H9 (cell line): ENCODE measurements around the gene GGA1. TPM values are rescaled to one million over a fixed set of nuclear protein-coding genes. Genes with fewer than 3 reads are reported as not detected.

ENCODE experiments used
- DNase-seq: peaks from one replicate; pipeline ENCODE4 v3.0.0-alpha.2; 2017
- H2AFZ ChIP-seq: one replicate; pipeline ENCODE4 v1.6.1; 2013; ENCODE audit warnings: mild to moderate bottlenecking, low read length, control low read depth, moderate library complexity
- H2AK5ac ChIP-seq: 2 replicates; pipeline ENCODE4 v1.6.1; 2013; ENCODE audit warnings: low read length, control low read depth, mixed read lengths; ENCODE audit not compliant: insufficient read length
- H2BK120ac ChIP-seq: one replicate; pipeline ENCODE4 v1.6.1; 2013; ENCODE audit warnings: low read depth, mild to moderate bottlenecking, low read length, control low read depth, inconsistent platforms; ENCODE audit not compliant: poor library complexity, severe bottlenecking
- H2BK12ac ChIP-seq: 2 replicates; pipeline ENCODE4 v1.6.1; 2013; ENCODE audit warnings: low read length, control low read depth, mixed read lengths, low read depth; ENCODE audit not compliant: insufficient read length
- H2BK15ac ChIP-seq: 2 replicates; pipeline ENCODE4 v1.6.1; 2013; ENCODE audit warnings: low read depth, low read length, control low read depth
- H2BK20ac ChIP-seq: one replicate; pipeline ENCODE4 v1.6.1; 2013; ENCODE audit warnings: low read depth, mild to moderate bottlenecking, low read length, control low read depth, inconsistent platforms; ENCODE audit not compliant: poor library complexity, severe bottlenecking
- H2BK5ac ChIP-seq: 2 replicates; pipeline ENCODE4 v1.6.1; 2013; ENCODE audit warnings: low read length, control low read depth, mixed read lengths; ENCODE audit not compliant: insufficient read length
- H3K14ac ChIP-seq: 2 replicates; pipeline ENCODE4 v1.6.1; 2013; ENCODE audit warnings: low read length, control low read depth; ENCODE audit not compliant: insufficient read depth
- H3K18ac ChIP-seq: 2 replicates; pipeline ENCODE4 v1.6.1; 2013; ENCODE audit warnings: low read depth, mild to moderate bottlenecking, mixed read lengths, low read length, control low read depth; ENCODE audit not compliant: insufficient read length
- H3K23ac ChIP-seq: 2 replicates; pipeline ENCODE4 v1.6.1; 2013; ENCODE audit warnings: low read length, control low read depth, mixed read lengths, low read depth; ENCODE audit not compliant: insufficient read length
- H3K23me2 ChIP-seq: 2 replicates; pipeline ENCODE4 v1.6.1; 2013; ENCODE audit warnings: low read depth, mild to moderate bottlenecking, mixed read lengths, low read length, control low read depth; ENCODE audit not compliant: insufficient read length, poor library complexity, severe bottlenecking
- H3K27ac ChIP-seq: 2 replicates; pipeline ENCODE4 v1.5.1; 2013; ENCODE audit warnings: low read length, control low read depth, mixed read lengths, low read depth; ENCODE audit not compliant: insufficient read length
- H3K27me3 ChIP-seq: 2 replicates; pipeline ENCODE4 v1.6.1; 2013; ENCODE audit warnings: low read length, control low read depth, inconsistent platforms; ENCODE audit not compliant: insufficient read depth
- H3K4ac ChIP-seq: 2 replicates; pipeline ENCODE4 v1.6.1; 2013; ENCODE audit warnings: low read depth, mild to moderate bottlenecking, control low read depth, inconsistent platforms, low read length, moderate library complexity
- H3K4me1 ChIP-seq: 2 replicates; pipeline ENCODE4 v1.6.1; 2013; ENCODE audit warnings: low read length, control low read depth, inconsistent platforms; ENCODE audit not compliant: insufficient read depth
- H3K4me2 ChIP-seq: 2 replicates; pipeline ENCODE4 v1.6.1; 2013; ENCODE audit warnings: low read length, control low read depth, mixed read lengths; ENCODE audit not compliant: insufficient read length, insufficient read depth
- H3K56ac ChIP-seq: 2 replicates; pipeline ENCODE4 v1.6.1; 2013; ENCODE audit warnings: low read depth, mild to moderate bottlenecking, mixed read lengths, low read length, control low read depth; ENCODE audit not compliant: insufficient read length
- H3K79me1 ChIP-seq: 2 replicates; pipeline ENCODE4 v1.6.1; 2013; ENCODE audit warnings: low read depth, mild to moderate bottlenecking, moderate library complexity, low read length, control low read depth, inconsistent platforms; ENCODE audit not compliant: insufficient read depth, poor library complexity, severe bottlenecking
- H3K79me2 ChIP-seq: 2 replicates; pipeline ENCODE4 v1.6.1; 2013; ENCODE audit warnings: low read length, control low read depth, inconsistent platforms; ENCODE audit not compliant: insufficient read depth
- H3K9ac ChIP-seq: 2 replicates; pipeline ENCODE4 v1.6.1; 2013; ENCODE audit warnings: low read length, control low read depth, mixed read lengths; ENCODE audit not compliant: insufficient read length; ENCODE audit errors: extremely low read depth
- H3K9me3 ChIP-seq: one replicate; pipeline ENCODE4 v1.6.1; 2013; ENCODE audit warnings: low read depth, low read length, inconsistent platforms; ENCODE audit not compliant: control insufficient read depth
- H3T11ph ChIP-seq: one replicate; pipeline ENCODE4 v1.6.1; 2013; ENCODE audit warnings: mild to moderate bottlenecking, low read length, control low read depth, inconsistent platforms
- H4K20me1 ChIP-seq: one replicate; pipeline ENCODE4 v1.6.1; 2013; ENCODE audit not compliant: control insufficient read depth, insufficient read length, insufficient read depth
- H4K5ac ChIP-seq: 2 replicates; pipeline ENCODE4 v1.6.1; 2013; ENCODE audit warnings: low read depth, mild to moderate bottlenecking, mixed read lengths, low read length, control low read depth; ENCODE audit not compliant: insufficient read length
- H4K8ac ChIP-seq: replicated peaks from 2 replicates; pipeline ENCODE4 v1.6.1; 2013; ENCODE audit warnings: low read length, control low read depth, mixed read lengths, low read depth; ENCODE audit not compliant: insufficient read length
- H4K91ac ChIP-seq: 2 replicates; pipeline ENCODE4 v1.6.1; 2013; ENCODE audit warnings: low read depth, mild to moderate bottlenecking, moderate library complexity, mixed read lengths, low read length, control low read depth; ENCODE audit not compliant: insufficient read length
- H3K27ac Mint-ChIP-seq, 3 experiments: 2 replicates in 2 of 3; 3 replicates in 1 of 3; pipeline ENCODE4 v1.8.0; 2020 to 2021; ENCODE audit warnings: mixed read lengths in 3 of 3, mild to moderate bottlenecking in 1 of 3, moderate library complexity in 1 of 3
- H3K27me3 Mint-ChIP-seq: 2 replicates; pipeline ENCODE4 v1.8.0; 2021; ENCODE audit warnings: low read depth, mild to moderate bottlenecking, moderate library complexity, mixed read lengths
- H3K36me3 Mint-ChIP-seq, 3 experiments: 2 replicates in 2 of 3; 3 replicates in 1 of 3; pipeline ENCODE4 v1.8.0; 2020 to 2021; ENCODE audit warnings: low read depth in 3 of 3, mixed read lengths in 3 of 3; ENCODE audit not compliant: insufficient read depth in 1 of 3
- H3K4me1 Mint-ChIP-seq, 2 experiments: 2 replicates each; pipeline ENCODE4 v1.8.0; 2020; ENCODE audit warnings: mixed read lengths in 2 of 2
- H3K4me3 Mint-ChIP-seq, 2 experiments: 2 replicates in 1 of 2; 3 replicates in 1 of 2; pipeline ENCODE4 v1.8.0; 2020 to 2021; ENCODE audit warnings: mild to moderate bottlenecking in 2 of 2, mixed read lengths in 2 of 2, moderate library complexity in 1 of 2
- H3K9me3 Mint-ChIP-seq, 2 experiments: 2 replicates in 1 of 2; 3 replicates in 1 of 2; pipeline ENCODE4 v1.8.0; 2020; ENCODE audit warnings: mild to moderate bottlenecking in 2 of 2, mixed read lengths in 2 of 2, moderate library complexity in 1 of 2
- CTCF ChIP-seq: fragments of 200-600 bp; sonication (generic); conservative IDR thresholded peaks from 3 replicates; pipeline ENCODE4 v1.8.0; 2021; ENCODE audit warnings: antibody characterized with exemption, mild to moderate bottlenecking
- WGBS: extraction: QIAGEN DNeasy Blood & Tissue Kit; methylation state at CpG from one replicate; pipeline ENCODE4 v1.1.7; 2013; ENCODE audit warnings: missing lambda C conversion rate, low lambda C conversion rate, mixed read lengths; ENCODE audit not compliant: insufficient read length; ENCODE audit errors: extremely low coverage; 5-methylcytosine and 5-hydroxymethylcytosine counted together
- total RNA-seq: library from RNA; stranded (reverse); gene quantifications from 2 replicates; pipeline ENCODE4 v1.2.1, GENCODE V29; 2021

GGA1 gene
- total RNA-seq, 1 experiment from 2014 or later: 61.7 TPM

- Histone ChIP-seq H2AFZ (no peak overlapping the region), H4K5ac (no peak overlapping the region), H3T11ph (no peak overlapping the region), H3K27me3 (peaks cover 3% of the 10 kb centered on the region; the same call in 1 of the 2 replicates), H3K9ac (no peak overlapping the region), H3K4ac (no peak overlapping the region), H3K4me2 (no peak overlapping the region), H3K56ac (no peak overlapping the region), H3K27ac (no peak overlapping the region), H2BK5ac (no peak overlapping the region), H4K20me1 (no peaks in the 10 kb centered on the region), H3K4me1 (no peaks in the 10 kb centered on the region; the same call in 1 of the 2 replicates), H3K9me3 (no peaks in the 10 kb centered on the region), H3K23ac (no peak overlapping the region), H2BK120ac (no peak overlapping the region), H2BK20ac (no peak overlapping the region), H4K91ac (no peak overlapping the region), H3K79me1 (no peaks in the 10 kb centered on the region), H2BK12ac (no peak overlapping the region), H3K14ac (no peak overlapping the region), H2BK15ac (no peak overlapping the region), H3K79me2 (no peaks in the 10 kb centered on the region; the same call in 1 of the 2 replicates), H3K23me2 (peaks cover 13% of the 10 kb centered on the region), H4K8ac (no peak overlapping the region), H2AK5ac (no peak overlapping the region), H3K18ac (no peak overlapping the region)
- no peak for TF ChIP-seq CTCF
- Mint-ChIP-seq H3K27ac (peak overlapping the region in 2 of 3 experiments; percentile 67 to 93; a peak in 4 of 7 replicates), H3K4me3 (peak overlapping the region in 1 of 2 experiments; percentile 35; a peak in 2 of 5 replicates), H3K27me3 (peaks cover 26% of the 10 kb centered on the region), H3K4me1 (peaks cover 34 to 43% of the 10 kb centered on the region in 2 experiments), H3K9me3 (no peaks in the 10 kb centered on the region; a peak in 1 of 5 replicates), H3K36me3 (peaks cover 0 to 12% (median 2%) of the 10 kb centered on the region in 3 experiments; a peak in 4 of 7 replicates)
- no peak for DNase-seq
- WGBS: no CpG with 5 or more reads among the region's 14 CpGs
Measured at GRCh38 chr22:37563153-37564081, 45.2 kb upstream of the GGA1 start.
